Astrocyte of the cerebellum (primary cell): ENCODE data around the gene QPRT.
"Not testable (repeated sequence)": the region's sequence is repeated elsewhere in the genome, so short reads cannot be mapped to it uniquely, and the experiment has no call there.

Experiments
- DNase-seq: peaks from one replicate; pipeline ENCODE4 v3.0.0-alpha.2; 2011; ENCODE audit warnings: low read depth
- H3K4me3 ChIP-seq: 2 replicates; pipeline ENCODE4 v1.5.1; 2011; ENCODE audit warnings: mild to moderate bottlenecking, low read depth, low read length, moderate library complexity
- in situ Hi-C: cut with HindIII; loops from 2 replicates; pipeline ENCODE4 v1.10.0; 2017; ENCODE audit warnings: low sequenced_read_pairs
- TF ChIP-seq, protein P1 (sequence below): IDR thresholded peaks from 2 replicates; pipeline ENCODE4 v1.5.1; 2012; ENCODE audit warnings: low read length, low read depth, moderate library complexity, mild to moderate bottlenecking; ENCODE audit errors: missing control alignments

QPRT gene

GRCh38 chr16:29663016-29663806 lies 15.8 kb upstream of the QPRT start, which contains the start of gene SPN:
Gene SPN, plus strand, starts transcription at chr16:29663247. Its CDS starts 482 bp downstream, at chr16:29663729.
- in situ Hi-C loops: no loop called here
- TF ChIP-seq, protein P1, sequence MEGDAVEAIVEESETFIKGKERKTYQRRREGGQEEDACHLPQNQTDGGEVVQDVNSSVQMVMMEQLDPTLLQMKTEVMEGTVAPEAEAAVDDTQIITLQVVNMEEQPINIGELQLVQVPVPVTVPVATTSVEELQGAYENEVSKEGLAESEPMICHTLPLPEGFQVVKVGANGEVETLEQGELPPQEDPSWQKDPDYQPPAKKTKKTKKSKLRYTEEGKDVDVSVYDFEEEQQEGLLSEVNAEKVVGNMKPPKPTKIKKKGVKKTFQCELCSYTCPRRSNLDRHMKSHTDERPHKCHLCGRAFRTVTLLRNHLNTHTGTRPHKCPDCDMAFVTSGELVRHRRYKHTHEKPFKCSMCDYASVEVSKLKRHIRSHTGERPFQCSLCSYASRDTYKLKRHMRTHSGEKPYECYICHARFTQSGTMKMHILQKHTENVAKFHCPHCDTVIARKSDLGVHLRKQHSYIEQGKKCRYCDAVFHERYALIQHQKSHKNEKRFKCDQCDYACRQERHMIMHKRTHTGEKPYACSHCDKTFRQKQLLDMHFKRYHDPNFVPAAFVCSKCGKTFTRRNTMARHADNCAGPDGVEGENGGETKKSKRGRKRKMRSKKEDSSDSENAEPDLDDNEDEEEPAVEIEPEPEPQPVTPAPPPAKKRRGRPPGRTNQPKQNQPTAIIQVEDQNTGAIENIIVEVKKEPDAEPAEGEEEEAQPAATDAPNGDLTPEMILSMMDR: no peak
- no peak for DNase-seq
- no peak within 1 kb of the TSS for H3K4me3 ChIP-seq

DNA sequence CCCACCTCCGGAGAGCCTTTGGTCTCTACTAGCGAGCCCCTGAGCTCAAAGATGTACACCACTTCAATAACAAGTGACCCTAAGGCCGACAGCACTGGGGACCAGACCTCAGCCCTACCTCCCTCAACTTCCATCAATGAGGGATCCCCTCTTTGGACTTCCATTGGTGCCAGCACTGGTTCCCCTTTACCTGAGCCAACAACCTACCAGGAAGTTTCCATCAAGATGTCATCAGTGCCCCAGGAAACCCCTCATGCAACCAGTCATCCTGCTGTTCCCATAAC lies 15.2 kb upstream of the QPRT start:
- TF ChIP-seq, protein P1: no peak
- H3K4me3 ChIP-seq: no peak overlapping the region
- no peak for DNase-seq
- in situ Hi-C loops: no loop called here

- TF ChIP-seq, protein P1: no peak
Observed at GRCh38 chr16:29664091-29664921, 14.7 kb upstream of the QPRT start.

GRCh38 chr16:29665294-29666077 lies 13.5 kb upstream of the QPRT start:
- TF ChIP-seq, protein P1: no peak
- no peak overlapping the region for H3K4me3 ChIP-seq
- no peak for DNase-seq
- in situ Hi-C loops: no loop called here

More at GRCh38 chr16:29664091-29664921, 14.7 kb upstream of the QPRT start:
- H3K4me3 ChIP-seq: no peak overlapping the region
- no peak for DNase-seq
- in situ Hi-C loops: no loop called here

- DNase-seq, in situ Hi-C loops, H3K4me3 ChIP-seq: not testable (repeated sequence)
Observed at GRCh38 chr16:29667322-29667610, 11.7 kb upstream of the QPRT start.

GRCh38 chr16:29667755-29668154 lies 11.2 kb upstream of the QPRT start:
- no peak for DNase-seq
- in situ Hi-C loops: no loop called here
- TF ChIP-seq, protein P1: no peak
- H3K4me3 ChIP-seq: no peak overlapping the region
